Neural cell (in vitro differentiated cells): ENCODE results near the gene ZNF507.

ENCODE experiments used
- EP300 ChIP-seq: fragments of 450-650 bp; conservative IDR thresholded peaks from 2 replicates; pipeline ENCODE4 v1.6.1; 2014; ENCODE audit warnings: antibody characterized with exemption, mild to moderate bottlenecking, moderate library complexity; ENCODE audit not compliant: poor library complexity, severe bottlenecking
- EZH2 ChIP-seq: fragments of 200-600, 300-800 bp; shearing (Covaris generic), sonication (generic); IDR thresholded peaks from 2 replicates; pipeline ENCODE4 v1.6.1; 2014; ENCODE audit warnings: antibody characterized with exemption, low read length, borderline replicate concordance, mild to moderate bottlenecking; ENCODE audit not compliant: insufficient read depth, poor library complexity, severe bottlenecking
- MXI1 ChIP-seq: fragments of 450-650 bp; conservative IDR thresholded peaks from 2 replicates; pipeline ENCODE4 v1.6.1; 2014; ENCODE audit warnings: antibody characterized with exemption, mild to moderate bottlenecking; ENCODE audit not compliant: poor library complexity, severe bottlenecking
- POLR2AphosphoS5 ChIP-seq: IDR thresholded peaks from 2 replicates; pipeline ENCODE4 v1.6.1; 2012
- RAD21 ChIP-seq: fragments of 450-650 bp; conservative IDR thresholded peaks from 2 replicates; pipeline ENCODE4 v1.6.1; 2014; ENCODE audit warnings: antibody characterized with exemption, mild to moderate bottlenecking, moderate library complexity
- SMC3 ChIP-seq: fragments of 450-650 bp; conservative IDR thresholded peaks from 2 replicates; pipeline ENCODE4 v1.6.1; 2014; ENCODE audit warnings: antibody characterized with exemption, mild to moderate bottlenecking, moderate library complexity; ENCODE audit not compliant: poor library complexity
- TAF1 ChIP-seq: IDR thresholded peaks from 2 replicates; pipeline ENCODE4 v1.6.1; 2012; ENCODE audit warnings: low read depth
- TF ChIP-seq, protein P1 (sequence below): fragments of 450-650 bp; IDR thresholded peaks from 2 replicates; pipeline ENCODE4 v1.5.1; 2014; ENCODE audit warnings: antibody characterized with exemption, mild to moderate bottlenecking, moderate library complexity; ENCODE audit not compliant: poor library complexity, severe bottlenecking
- TF ChIP-seq, protein P2 (sequence below): IDR thresholded peaks from 2 replicates; pipeline ENCODE4 v1.6.1; 2012; ENCODE audit warnings: borderline replicate concordance

DNA sequence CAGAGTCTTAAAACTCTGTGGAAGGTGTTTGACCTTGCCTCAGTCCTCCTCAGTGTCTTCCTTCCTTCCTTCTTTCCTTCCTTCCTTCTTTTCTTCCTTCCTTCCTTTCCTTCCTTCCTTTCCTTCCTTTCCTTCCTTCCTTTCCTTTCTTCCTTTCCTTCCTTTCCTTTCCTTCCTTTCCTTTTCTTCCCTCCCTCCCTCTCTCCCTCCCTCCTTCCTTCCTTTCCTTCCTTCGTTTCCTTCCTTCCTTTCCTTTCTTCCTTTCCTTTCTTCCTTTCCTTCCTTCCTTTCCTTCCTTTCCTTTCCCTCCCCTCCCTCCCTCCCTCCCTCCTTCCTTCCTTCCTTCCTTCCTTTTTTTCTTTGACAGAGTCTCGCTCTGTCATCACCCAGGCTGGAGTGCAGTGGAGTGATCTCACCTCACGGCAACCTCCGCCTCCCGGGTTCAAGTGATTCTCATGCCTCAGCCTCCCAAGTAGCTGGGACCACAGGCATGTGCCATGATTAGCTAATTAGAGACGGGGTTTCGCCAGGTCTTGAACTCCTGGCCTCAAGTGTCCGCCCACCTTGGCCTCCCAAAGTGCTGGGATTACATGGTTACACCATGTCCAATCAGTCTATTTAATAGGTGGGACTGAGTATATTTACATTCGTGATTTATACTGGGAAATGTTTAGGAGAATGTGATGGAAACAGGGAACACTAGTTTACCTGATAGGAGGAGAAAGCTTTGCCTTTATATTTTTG, 16.3 kb downstream of the ZNF507 start:
- TF ChIP-seq RAD21 (no peak), EP300 (no peak), EZH2 (no peak), TAF1 (no peak), POLR2AphosphoS5 (no peak), SMC3 (no peak), MXI1 (no peak)
- TF ChIP-seq, protein P1, sequence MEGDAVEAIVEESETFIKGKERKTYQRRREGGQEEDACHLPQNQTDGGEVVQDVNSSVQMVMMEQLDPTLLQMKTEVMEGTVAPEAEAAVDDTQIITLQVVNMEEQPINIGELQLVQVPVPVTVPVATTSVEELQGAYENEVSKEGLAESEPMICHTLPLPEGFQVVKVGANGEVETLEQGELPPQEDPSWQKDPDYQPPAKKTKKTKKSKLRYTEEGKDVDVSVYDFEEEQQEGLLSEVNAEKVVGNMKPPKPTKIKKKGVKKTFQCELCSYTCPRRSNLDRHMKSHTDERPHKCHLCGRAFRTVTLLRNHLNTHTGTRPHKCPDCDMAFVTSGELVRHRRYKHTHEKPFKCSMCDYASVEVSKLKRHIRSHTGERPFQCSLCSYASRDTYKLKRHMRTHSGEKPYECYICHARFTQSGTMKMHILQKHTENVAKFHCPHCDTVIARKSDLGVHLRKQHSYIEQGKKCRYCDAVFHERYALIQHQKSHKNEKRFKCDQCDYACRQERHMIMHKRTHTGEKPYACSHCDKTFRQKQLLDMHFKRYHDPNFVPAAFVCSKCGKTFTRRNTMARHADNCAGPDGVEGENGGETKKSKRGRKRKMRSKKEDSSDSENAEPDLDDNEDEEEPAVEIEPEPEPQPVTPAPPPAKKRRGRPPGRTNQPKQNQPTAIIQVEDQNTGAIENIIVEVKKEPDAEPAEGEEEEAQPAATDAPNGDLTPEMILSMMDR: no peak
- TF ChIP-seq, protein P2, sequence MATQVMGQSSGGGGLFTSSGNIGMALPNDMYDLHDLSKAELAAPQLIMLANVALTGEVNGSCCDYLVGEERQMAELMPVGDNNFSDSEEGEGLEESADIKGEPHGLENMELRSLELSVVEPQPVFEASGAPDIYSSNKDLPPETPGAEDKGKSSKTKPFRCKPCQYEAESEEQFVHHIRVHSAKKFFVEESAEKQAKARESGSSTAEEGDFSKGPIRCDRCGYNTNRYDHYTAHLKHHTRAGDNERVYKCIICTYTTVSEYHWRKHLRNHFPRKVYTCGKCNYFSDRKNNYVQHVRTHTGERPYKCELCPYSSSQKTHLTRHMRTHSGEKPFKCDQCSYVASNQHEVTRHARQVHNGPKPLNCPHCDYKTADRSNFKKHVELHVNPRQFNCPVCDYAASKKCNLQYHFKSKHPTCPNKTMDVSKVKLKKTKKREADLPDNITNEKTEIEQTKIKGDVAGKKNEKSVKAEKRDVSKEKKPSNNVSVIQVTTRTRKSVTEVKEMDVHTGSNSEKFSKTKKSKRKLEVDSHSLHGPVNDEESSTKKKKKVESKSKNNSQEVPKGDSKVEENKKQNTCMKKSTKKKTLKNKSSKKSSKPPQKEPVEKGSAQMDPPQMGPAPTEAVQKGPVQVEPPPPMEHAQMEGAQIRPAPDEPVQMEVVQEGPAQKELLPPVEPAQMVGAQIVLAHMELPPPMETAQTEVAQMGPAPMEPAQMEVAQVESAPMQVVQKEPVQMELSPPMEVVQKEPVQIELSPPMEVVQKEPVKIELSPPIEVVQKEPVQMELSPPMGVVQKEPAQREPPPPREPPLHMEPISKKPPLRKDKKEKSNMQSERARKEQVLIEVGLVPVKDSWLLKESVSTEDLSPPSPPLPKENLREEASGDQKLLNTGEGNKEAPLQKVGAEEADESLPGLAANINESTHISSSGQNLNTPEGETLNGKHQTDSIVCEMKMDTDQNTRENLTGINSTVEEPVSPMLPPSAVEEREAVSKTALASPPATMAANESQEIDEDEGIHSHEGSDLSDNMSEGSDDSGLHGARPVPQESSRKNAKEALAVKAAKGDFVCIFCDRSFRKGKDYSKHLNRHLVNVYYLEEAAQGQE: no peak
